Stimulated activated CD4-positive, alpha-beta T cell treated with anti-CD3 and anti-CD28 coated beads, Interleukin-1b, Interleukin-23, amount 100 ng/mL, for 1 hour (primary cell): ENCODE measurements around the gene SMKR1.
"Not testable (repeated sequence)": the region's sequence is repeated elsewhere in the genome, so short reads cannot be mapped to it uniquely, and the experiment has no call there.

Experiments used
- DNase-seq, 2 donors: peaks; one replicate each; pipeline ENCODE4 v3.0.0-alpha.2; 2020; ENCODE audit warnings: low read depth in 2 of 2

SMKR1 gene

DNA sequence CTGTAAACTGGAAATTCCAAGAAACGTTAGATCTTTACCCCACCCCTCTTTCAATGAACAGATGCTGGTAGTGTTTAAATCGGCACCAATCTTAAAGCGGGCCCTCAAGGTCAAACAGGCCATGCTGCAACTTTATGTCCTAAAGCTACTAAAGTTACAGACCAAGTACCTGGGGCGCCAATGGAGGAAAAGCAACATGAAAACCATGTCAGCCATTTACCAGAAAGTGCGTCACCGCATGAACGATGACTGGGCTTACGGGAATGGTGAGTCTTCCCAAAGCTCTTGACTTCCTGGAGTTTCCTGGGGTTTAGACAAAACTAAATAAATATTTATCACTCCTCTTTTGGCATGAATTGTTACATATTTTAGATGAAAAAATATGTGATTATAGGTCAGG, 19.6 kb upstream of the SMKR1 start:
- DNase-seq = no peak

DNA sequence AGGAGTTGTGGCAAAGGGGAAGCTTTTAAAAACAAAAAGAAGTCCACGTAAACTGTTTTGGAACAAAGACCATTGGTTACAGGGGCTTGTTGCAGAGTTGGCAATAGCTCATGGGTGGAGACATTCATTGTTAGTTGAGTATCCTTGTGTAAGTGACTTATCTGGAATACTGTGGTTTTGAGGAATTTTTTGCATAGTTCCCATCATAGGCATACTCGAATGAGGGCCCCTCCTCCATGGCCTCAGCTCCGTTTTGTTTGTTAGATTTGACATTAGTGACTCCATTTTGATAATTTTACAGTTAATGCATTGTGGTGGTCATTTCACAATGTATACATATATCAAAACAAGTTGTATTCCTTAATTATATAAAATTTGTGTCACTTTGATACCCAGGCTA, 12.8 kb upstream of the SMKR1 start:
- no peak for DNase-seq

DNA sequence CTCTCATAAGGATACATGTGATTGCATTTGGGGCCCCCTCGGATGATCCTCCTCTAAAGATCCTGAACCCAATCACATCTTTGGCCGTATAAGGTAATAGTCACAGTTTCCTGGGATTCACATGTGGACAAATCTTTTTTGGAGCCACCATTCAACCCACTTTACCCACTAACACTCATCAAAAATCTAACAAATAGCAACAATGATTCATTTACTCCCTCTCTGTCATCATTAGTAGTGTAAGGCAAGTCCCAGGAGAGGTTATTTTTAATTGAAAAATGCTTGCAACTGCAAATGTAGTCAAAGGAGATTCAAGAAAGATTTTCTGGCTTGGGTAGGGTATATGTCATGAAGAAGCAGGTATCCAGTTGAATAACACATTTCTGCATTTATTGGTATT, 9.9 kb upstream of the SMKR1 start:
- DNase-seq = no peak

DNA sequence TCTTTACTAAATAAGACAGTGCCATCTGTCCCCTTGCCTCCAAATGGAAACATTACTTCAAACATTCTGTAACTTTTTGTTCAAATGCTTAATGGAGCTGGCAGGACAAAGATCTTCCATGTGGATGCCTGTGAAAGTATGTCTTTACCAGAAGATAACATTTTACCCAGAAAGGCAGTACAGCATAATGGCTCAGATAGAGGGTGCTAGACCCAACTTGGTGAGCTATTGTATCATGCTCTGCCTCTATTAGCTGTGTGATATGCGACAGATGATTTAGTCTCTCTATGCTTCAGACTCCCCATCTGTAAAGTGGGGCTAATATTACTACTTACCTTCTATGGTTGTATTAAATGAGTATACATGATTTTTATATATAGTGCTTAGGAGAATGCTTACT, 8.8 kb upstream of the SMKR1 start:
- DNase-seq = no peak

GRCh38 chr7:129494041-129494440, 8.3 kb upstream of the SMKR1 start:
- DNase-seq = no peak

DNA sequence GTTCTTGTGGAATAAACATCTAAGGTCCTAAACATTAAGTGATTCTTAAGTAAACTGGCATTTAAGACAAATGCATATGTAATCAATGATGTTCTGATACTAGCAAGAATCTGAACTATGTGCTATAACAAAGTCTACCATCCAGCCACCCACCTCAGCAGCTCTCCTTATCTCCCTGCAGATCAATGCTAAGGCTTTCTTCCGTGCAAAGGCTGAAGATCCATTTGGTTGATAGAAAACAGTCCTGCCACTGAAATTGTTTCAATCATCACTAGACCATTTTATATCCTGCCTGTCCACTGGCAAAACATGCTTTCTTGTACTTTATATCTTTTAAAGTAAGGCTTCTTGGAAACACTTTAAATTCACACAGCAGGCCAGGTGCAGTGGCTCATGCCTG, 6.3 kb upstream of the SMKR1 start:
- DNase-seq = no peak

DNA sequence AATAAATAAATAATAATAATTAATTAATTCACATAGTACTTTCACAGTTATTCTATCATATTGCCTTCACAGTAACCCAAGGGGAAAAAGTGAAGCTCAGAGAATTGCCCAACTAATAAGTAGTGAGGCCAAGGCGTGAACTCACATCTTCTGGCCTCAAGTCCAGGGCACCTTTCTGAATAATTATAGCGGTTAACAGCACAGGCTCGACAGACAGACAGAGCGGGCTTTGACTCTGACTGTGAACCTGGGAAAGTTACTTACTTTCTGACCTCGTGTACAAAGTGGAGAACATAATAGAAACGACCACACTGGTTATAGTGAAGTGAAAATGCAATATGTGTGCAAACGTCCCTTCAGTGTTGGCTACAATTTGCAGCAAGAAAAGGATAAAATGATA, 5.7 kb upstream of the SMKR1 start:
- no peak for DNase-seq

DNA sequence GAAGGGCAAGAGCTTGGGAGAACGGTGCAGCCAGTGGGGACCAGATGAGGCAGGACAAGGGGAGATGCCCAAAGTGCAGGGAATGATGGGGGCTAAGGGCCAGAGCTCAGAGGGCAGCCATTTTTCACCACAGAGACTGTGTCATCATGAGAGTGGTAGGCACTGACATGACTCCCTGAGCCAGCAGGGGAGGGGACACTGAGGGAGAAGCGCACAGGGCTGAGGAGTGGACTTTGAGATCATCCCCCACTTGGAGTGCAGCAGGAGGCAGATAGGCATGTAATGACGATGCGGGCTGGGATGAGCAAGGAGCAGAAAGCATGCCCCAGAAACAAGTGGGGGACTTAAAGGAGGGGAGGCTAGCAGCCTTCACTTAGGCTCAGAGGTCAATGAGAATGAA, 5.2 kb upstream of the SMKR1 start:
- DNase-seq = no peak

DNA sequence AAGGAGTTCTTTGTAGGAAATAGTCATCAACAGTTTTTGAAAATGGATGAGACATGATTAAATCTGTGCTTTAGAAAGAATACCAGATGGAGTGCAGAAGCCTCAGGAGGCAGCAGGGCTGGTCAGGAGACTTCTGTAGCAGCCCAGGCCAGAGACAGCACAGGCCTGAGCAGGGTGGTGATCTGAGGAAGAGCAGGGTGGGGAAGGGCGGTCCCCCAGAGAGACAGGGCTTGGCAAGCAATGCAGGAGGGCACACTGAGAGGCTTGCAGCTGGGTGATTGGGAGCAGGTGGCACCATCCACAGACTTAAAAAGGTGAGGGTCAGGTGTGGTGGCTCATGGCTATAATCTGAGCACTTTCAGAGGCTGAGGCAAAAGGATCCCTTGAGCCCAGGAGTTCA, 4.3 kb upstream of the SMKR1 start:
- no peak for DNase-seq

DNA sequence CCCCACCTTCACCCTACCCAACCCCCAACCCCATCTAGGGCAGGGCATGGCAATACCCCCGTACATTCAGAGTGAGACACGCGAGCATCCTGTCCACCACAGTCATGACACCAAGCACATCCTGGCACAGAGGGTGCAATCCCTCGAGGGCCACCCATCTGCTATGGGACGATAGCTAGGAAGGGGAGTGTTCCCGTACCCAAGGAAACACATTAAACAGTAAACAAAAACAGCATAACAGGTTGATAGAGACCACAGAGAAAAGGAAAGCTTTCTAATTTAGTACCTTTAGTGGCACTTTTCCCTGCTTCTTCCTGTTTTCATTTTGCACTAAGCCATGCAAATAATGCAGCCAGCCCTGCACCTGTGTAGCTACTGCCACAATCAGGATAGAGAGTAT, 2.3 kb upstream of the SMKR1 start:
- no peak for DNase-seq

- no peak for DNase-seq
Observed at GRCh38 chr7:129502708-129503685, 666 bp downstream of the SMKR1 start.

DNA sequence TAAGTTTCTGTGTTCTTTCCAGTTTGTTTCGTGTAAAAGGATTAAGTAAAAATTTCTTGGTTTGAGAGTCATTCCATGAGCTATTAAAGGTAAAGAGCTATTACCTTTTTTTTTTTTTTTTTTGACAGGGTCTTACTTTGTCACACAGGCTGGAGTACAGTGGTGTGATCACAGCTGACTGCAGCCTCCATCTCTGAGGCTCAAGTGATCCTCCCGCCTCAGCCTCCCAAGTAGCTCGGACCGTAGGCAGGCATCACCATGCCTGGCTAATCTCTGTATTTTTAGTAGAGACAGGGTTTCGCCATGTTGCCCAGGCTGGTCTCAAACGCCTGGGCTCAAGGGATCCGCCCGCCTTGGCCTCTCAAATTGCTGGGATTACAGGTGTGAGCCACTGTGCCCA, 1.4 kb downstream of the SMKR1 start:
- DNase-seq = no peak

- no peak for DNase-seq
Observed at GRCh38 chr7:129512192-129512591, 9.9 kb downstream of the SMKR1 start.

DNA sequence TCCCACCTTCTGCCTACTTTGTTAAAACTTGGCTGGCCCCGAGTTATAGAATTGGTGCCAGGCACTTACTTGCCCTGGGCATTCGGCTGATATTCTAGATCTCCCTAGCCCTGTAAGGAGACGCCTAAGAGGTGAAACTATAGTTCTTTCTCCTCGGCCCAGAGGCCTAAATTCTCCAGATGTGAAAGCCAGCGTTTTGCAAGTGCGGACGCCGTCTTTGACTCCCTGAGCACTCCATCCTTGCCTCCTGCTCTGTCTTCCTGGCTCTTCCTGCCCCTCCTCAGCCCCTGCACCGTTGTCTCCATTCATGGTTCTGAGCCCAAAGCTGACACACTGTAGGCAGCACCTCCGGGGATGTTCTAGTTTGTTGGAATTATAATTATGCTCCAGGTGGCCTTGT, 11.2 kb downstream of the SMKR1 start:
- DNase-seq = no peak

GRCh38 chr7:129514683-129515082, 12.4 kb downstream of the SMKR1 start:
- no peak for DNase-seq

GRCh38 chr7:129515381-129515780, 13.1 kb downstream of the SMKR1 start:
- no peak for DNase-seq

DNA sequence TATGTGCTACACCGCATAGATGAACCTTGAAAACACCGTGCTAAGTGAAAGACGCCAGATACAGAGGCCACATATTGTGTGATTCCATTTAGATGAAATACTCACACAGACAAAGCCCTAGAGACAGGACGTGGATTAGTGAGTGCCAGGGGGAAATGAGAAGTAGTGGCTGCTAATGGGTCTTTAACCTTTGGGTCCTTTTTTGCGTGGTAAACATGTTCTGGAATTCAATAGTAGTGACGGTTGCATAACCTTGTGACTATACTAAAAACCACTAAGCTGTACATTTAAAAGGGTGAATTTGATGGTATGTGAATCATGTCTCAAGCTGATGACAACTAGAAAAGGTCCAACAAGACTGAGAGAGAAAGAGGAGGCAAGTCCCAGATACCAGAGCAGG, 15.6 kb downstream of the SMKR1 start:
- no peak for DNase-seq

GRCh38 chr7:129519464-129519863, 17.1 kb downstream of the SMKR1 start:
- DNase-seq = no peak

- no peak for DNase-seq
Observed at GRCh38 chr7:129522088-129522970, 20.0 kb downstream of the SMKR1 start.

- DNase-seq = no peak
Observed at GRCh38 chr7:129522971-129523340, 20.6 kb downstream of the SMKR1 start.

- no peak for DNase-seq
Observed at GRCh38 chr7:129523924-129524323, 21.6 kb downstream of the SMKR1 start.

- DNase-seq = not testable (repeated sequence)
Observed at GRCh38 chr7:129524405-129524804, 22.1 kb downstream of the SMKR1 start.
